Globus pallidus (tissue), 1 donor: ENCODE measurements around the gene LSM4.
"Not testable (repeated sequence)": the region's sequence is repeated elsewhere in the genome, so short reads cannot be mapped to it uniquely, and the experiment has no call there.

Source experiments
- DNase-seq: peaks from one replicate; pipeline ENCODE4 v3.0.0-alpha.2; 2015; ENCODE audit warnings: low spot score

The LSM4 gene

GRCh38 chr19:18340990-18341868 is 18.4 kb upstream of the LSM4 start:
- peak; percentile 31 for DNase-seq

GRCh38 chr19:18340190-18340989 is 17.5 kb upstream of the LSM4 start, which contains the start of gene PGPEP1:
PGPEP1 (plus strand) TSS chr19:18340598; CDS start chr19:18340682, 84 bp downstream.
- DNase-seq: peak; percentile 63

- DNase-seq: no peak
These were observed 16.8 kb upstream of the LSM4 start for GRCh38 chr19:18339723-18340122.

- DNase-seq: no peak
These were observed 15.7 kb upstream of the LSM4 start for GRCh38 chr19:18338541-18338940.

- DNase-seq: no peak
These were observed 13.2 kb upstream of the LSM4 start for GRCh38 chr19:18336121-18336520.

- no peak for DNase-seq
These were observed 10.8 kb upstream of the LSM4 start for GRCh38 chr19:18333680-18334079.

- DNase-seq: no peak
These were observed 10.1 kb upstream of the LSM4 start for GRCh38 chr19:18332917-18333530.

GRCh38 chr19:18330868-18331267 is 8.0 kb upstream of the LSM4 start:
- DNase-seq: no peak

- DNase-seq: no peak
These were observed 6.1 kb upstream of the LSM4 start for GRCh38 chr19:18329035-18329376.

- peak; percentile 97 for DNase-seq
These were observed 5.6 kb upstream of the LSM4 start for GRCh38 chr19:18328340-18329034.

GRCh38 chr19:18326772-18327171 is 3.9 kb upstream of the LSM4 start:
- no peak for DNase-seq

GRCh38 chr19:18324373-18324731 is 1.5 kb upstream of the LSM4 start:
- not testable (repeated sequence) for DNase-seq

- no peak for DNase-seq
These were observed 538 bp downstream of the LSM4 start for GRCh38 chr19:18322318-18322758.

- DNase-seq: no peak
These were observed 1.2 kb downstream of the LSM4 start for GRCh38 chr19:18321734-18322102.

GRCh38 chr19:18320865-18321733 is 1.8 kb downstream of the LSM4 start:
- no peak for DNase-seq

- no peak for DNase-seq
These were observed 3.2 kb downstream of the LSM4 start for GRCh38 chr19:18319591-18320135.

GRCh38 chr19:18317961-18318800 is 4.7 kb downstream of the LSM4 start:
- no peak for DNase-seq

- no peak for DNase-seq
These were observed 9.5 kb downstream of the LSM4 start for GRCh38 chr19:18313398-18313797.

- no peak for DNase-seq
These were observed 10.8 kb downstream of the LSM4 start for GRCh38 chr19:18312092-18312534.
